ENCODE measurements around the gene SLC12A3.
"Not testable (repeated sequence)": the region's sequence is repeated elsewhere in the genome, so short reads cannot be mapped to it uniquely, and the experiment has no call there.

The SLC12A3 gene

DNA sequence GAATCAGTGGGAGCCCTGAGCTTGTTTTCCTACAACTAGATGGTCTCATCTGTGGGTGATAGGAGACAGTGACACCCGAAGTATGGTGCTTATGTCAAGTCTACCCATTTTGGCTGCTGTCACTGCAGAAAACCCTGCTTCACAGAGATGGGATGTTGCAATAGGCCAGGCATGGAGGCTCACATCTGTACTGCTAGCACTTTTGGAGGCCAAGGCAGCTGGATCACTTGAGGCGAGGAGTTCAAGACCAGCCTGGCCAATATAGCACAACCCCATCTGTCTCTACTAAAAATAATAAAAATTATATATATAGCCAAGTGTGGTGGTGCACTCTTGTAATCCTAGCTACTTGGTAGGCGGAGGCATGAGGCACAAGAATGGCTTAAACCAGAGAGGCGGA, 64.6 kb downstream of the SLC12A3 start:
- no peak for ATAC-seq

DNA sequence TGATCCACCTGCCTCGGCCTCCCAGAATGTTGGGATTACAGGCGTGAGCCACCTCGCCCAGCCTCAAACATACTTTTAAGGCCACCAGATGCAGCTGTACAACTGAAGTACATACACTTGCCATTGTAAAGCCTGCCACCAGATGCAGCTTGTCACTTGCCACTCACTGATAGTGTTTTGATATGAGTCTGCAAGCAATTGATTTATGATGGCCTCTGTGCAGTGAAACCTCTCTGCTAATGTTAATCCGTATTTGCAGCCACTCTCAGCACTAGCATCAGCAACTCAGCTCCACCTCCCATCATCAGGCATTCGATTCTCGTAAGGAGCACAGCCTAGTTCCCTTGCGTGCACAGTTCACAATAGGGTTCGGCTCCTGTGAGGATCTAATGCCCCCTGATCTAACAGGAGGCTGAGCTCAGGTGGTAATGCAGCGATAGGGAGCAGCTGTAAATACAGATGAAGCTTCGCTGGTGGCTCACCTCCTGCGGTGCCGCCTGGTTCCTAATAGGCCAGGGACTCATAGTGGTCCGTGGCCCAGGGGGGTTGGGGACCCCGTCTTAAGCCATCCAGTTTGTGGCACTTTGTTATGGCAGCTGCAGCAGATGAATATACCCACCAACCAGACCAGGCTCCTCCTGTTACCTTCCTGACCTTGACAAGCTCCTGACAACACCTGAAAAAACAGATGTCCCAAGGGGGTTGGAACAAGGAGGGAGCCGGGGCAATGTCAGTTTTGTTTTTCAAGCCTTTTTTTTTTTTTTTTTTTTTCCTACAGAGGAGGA, 65.7 kb downstream of the SLC12A3 start:
- ATAC-seq = no peak

DNA sequence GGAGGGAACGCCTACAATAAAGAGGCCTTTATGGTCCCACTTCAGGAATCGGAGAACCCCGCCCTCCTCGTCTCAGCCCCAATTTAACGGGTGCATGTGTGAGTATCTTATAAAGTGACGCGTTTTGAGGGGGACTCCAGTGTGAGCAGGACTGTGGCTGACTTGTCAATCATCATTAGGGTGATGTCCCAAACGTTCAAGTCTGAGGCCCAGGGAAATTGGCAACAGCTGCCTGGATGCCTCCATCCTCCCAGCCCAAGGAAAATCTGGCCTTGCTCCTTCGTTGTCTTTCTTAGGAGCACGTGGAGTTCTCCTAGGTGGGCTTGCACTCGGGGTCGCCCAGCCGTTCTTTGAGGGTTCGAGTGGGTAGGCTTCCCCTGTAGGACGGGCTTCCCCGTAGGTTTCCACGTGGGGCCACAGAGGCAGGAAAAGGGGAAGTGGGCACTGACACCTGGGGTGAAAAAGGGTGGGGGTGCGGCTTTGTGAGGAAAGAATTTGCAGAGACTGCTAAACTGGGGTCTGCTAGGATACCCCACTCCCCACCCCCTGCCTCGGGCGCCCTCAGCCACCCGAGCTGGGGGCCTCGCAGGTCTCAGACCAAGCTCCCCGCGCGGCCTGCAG, 66.4 kb downstream of the SLC12A3 start:
- ATAC-seq = peak in 1 of 2 donors; percentile 1

DNA sequence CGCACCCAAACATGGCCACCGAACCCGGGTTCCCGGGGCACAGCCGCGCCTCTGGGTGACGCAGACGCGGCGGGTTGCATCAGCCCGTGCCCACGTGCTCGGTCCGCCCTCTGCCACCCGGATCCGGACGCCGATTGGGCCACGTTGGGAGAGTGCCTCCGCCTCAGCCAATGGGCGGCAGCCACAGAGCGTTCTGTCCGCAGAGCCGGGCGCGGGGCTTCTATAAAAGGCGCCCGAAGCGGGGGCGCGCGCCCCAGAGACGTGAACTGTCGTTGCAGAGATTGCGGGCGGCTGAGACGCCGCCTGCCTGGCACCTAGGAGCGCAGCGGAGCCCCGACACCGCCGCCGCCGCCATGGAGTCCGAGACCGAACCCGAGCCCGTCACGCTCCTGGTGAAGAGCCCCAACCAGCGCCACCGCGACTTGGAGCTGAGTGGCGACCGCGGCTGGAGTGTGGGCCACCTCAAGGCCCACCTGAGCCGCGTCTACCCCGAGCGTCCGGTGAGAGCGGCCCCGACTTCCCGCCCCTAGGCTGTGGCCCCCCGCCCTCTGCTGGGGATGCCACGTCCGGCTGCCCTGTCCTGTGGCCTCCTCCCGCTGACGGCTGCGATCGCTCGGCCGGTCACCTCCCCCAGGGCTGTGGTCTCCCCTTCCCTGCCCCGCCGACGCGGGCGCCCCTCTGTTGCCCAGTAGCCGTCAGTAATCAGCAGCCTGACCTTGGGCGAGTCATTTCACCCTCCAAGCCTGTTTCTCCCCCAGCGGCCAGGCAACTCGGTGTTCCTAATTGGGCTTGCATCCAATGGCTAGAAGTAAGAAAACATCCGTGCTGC, 67.1 kb downstream of the SLC12A3 start, which contains the start of gene HERPUD1:
HERPUD1 (plus strand) TSS at position 251 of the 829 bp plus-strand sequence; CDS start at position 354, 103 bp downstream.
- ATAC-seq = peak; percentile 94 to 95

DNA sequence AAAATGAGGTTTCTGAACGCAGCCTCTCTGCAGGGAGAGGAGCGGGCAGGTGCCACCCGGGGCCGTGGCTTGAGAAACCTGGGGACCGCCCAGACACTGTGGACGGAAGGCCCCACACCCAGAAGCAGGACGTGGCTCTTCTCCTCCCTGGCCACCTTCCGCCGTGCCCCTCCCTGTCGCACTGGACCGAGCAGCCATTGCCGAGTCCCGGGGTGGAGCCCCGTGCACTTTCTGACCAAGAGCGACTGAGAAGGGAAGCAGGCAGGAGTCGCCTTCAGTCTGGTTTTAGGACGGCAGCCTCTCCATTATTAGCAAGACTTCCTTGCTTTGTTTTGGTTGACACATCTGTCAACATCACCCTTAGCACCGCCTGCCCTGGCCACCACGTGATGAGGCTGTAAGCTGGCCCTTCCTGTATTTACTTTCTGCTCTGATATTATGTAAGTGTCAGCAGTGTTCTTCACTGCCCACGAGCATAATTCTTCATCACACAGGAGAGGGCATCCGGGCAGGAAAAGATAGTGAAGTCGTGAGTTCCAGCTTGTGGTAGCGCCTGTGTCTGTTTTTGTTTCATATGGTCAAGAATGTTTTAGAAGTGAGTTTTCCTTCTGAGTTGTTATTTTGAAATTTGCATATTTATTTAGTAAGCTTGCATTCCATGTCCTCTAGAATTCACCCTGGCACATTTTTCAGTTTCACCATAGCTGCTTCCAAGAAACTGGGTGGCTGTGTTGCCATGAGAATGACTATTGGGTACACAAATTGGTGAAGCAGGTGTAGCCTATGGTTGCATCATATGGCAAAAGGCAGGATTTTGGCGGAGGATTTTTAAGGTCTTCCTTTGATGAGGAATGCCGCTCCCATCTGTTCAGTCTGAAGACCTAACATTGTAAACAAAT, 68.0 kb downstream of the SLC12A3 start:
- no peak for ATAC-seq

DNA sequence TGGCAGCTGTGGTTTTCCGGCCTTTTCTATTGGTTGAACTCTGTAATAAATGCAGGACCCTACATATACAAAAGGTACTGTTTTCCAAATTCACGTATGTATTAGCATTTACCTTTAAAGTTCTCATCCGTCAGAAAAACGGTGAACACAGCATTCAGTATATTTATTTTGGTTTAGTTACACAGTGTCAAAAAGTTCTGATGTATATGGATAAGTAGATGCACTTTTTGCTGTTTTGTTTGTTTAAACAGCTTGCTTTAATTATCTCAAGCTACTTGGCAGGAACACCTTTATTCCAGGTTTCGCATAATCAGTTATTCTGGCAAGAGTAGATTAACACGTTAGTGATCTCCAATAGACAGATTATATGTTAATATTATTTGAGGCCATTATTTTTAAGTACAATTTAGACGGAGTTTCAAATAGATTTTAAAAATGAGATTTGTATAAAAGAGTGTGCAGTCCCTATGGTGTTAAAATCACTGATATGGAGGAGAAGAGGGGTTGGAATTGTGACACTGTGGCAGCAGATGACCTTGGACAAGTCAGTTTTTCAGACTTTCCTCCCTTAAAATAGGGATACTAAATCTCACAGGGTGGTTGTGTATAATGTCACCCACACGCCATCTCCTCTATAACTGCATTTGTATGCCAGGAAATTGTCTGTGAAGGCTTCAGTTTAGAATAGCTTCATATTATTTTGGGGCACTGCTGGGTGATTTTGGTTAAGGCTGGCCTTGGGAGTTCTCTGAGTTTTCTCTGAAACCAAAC, 69.0 kb downstream of the SLC12A3 start:
- no peak for ATAC-seq

DNA sequence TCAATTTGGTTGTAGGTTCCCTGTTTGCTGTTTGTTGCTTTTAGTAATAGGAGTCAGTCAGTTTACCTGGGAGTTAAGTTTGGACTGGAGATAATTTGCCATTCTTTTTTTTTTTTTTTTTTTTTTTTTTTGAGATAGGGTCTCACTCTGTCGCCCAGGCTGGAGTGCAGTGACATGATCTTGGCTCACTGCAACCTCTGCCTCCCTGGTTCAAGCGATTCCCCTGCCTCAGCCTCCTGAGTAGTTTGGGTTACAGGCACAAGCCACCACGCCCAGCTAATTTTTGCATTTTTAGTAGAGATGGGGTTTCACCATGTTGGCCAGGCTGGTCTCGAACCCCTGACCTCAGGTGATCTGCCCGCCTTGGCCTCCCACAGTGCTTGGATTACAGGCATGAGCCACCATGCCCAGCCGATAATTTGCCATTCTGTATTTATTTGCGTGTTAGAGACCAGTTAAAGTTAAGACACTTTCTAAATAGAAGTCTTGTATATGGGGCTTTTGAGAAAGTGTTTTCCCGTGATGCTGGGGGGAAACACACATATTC, 69.7 kb downstream of the SLC12A3 start:
- ATAC-seq = not testable (repeated sequence)

DNA sequence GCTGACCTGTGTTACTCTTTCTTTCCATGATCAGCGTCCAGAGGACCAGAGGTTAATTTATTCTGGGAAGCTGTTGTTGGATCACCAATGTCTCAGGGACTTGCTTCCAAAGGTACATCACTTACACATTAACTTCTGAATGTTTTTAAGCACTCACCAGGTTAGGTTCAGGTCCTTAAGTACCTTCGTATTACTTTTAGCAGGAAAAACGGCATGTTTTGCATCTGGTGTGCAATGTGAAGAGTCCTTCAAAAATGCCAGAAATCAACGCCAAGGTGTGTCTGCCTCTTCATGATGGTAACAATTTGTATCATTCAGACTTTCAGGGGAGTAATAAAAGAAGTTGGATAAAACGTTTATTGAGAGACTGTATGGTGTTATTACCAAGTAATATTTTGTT, 70.2 kb downstream of the SLC12A3 start:
- ATAC-seq = no peak

DNA sequence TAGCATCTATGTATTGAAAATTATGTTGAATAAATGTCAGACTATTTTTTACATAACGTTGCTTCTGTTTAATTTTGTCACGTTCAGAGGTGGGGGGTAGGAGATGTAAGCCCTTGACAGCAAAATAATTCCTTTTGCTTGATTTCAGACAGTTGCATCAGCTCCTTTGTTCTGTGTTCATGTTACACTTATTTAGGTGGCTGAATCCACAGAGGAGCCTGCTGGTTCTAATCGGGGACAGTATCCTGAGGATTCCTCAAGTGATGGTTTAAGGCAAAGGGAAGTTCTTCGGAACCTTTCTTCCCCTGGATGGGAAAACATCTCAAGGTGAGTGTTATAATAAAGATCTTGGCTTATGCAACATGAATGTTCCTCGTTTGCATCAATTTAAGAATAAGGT, 71.5 kb downstream of the SLC12A3 start:
- no peak for ATAC-seq

DNA sequence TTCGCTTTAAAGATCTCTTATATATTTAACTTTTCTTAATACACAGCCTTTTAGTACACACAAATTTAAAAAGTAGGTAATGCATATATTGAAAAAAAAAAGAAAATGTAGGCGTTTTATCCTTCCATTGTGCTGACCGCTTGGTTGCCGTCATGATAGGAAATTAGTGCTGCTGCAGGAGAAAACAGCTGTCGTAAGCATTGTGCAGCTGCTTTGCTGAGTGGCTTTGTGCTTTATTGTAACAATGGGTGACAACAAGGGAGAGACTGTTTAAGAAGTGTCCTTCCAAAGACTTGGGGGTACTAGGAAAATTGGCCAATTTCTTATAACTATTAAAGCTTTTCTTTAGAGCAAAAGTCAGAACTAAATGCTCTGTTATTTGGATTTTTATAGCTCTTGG, 71.9 kb downstream of the SLC12A3 start:
- ATAC-seq = no peak

DNA sequence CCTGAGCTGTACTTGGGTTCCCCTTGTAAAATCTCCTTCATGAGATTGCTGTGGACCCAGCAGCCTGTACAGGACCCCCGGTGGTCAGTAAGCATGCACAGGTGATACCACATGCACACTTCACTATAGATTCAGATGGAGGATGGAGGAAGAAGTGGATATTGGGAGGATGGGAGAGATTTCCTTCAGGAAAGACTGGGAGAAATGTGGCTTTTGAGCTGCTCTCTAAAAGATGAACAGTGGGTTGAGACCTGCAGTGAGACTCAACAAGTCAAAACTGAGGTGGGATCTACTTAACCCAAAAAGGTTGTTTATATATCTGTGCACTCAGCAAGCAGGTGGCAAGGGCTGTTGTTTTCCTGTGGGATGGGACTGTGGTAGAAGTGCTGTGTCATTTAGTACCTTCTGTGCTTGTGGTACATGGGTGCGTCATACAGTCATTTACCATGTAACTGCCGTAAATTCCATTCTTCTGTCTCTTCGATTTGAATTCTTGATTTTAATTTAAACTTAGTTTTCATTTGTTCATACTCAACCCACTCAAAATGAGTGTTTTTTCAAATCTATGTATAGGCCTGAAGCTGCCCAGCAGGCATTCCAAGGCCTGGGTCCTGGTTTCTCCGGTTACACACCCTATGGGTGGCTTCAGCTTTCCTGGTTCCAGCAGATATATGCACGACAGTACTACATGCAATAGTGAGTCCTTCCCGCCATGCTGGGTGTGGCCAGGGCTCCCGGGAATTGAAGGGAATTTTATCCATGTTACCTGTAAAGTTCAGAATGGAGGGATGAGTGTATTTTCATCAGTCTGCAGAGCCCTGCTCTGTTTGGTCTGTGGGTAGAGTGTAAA, 73.9 kb downstream of the SLC12A3 start:
- peak; percentile 92 to 94 for ATAC-seq

DNA sequence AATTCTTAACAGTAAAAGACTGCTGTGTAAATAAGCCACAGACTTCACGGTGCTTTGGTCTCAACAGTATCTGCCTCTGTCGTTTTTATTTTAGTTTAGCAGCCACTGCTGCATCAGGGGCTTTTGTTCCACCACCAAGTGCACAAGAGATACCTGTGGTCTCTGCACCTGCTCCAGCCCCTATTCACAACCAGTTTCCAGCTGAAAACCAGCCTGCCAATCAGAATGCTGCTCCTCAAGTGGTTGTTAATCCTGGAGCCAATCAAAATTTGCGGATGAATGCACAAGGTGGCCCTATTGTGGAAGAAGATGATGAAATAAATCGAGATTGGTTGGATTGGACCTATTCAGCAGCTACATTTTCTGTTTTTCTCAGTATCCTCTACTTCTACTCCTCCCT, 74.8 kb downstream of the SLC12A3 start:
- no peak for ATAC-seq

DNA sequence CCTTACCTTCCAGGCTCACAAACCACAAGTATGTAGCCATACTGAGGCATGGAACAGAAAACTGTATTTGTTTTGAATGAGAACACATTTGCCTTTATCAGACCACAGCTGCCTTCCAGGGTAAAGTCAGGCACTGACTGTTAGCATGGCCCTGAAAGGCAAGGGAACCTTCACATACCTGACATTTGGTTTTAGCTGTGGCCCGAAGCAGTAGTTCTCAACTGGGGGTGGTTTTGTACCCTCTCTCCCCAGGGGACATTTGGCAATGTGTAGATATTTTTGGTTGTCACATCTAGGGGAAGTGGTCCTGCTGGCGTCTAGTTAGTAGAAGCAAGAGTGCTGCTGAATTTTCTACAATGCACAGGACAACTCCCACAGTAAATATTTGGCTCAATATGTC, 76.1 kb downstream of the SLC12A3 start:
- ATAC-seq = no peak

DNA sequence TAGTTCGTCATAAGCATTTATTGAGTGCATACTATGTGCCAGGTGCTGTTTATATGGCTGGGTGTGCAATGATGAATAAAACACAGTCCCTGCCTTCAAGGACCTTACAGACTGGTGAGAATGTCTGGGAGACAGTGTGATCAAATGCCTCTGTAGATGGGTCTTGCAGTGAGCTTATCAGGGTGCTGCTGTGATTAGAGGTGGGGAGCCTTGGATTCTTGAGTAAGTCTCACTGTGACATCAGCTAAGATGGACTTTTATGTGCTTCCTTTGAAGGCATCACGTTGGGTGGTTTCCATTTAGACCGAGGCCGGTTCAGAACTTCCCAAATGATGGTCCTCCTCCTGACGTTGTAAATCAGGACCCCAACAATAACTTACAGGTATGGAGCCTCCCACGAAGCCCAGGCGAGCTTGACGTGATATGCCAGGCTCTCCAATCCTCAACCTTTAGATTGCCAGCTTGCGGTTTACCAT, 76.9 kb downstream of the SLC12A3 start:
- no peak for ATAC-seq

DNA sequence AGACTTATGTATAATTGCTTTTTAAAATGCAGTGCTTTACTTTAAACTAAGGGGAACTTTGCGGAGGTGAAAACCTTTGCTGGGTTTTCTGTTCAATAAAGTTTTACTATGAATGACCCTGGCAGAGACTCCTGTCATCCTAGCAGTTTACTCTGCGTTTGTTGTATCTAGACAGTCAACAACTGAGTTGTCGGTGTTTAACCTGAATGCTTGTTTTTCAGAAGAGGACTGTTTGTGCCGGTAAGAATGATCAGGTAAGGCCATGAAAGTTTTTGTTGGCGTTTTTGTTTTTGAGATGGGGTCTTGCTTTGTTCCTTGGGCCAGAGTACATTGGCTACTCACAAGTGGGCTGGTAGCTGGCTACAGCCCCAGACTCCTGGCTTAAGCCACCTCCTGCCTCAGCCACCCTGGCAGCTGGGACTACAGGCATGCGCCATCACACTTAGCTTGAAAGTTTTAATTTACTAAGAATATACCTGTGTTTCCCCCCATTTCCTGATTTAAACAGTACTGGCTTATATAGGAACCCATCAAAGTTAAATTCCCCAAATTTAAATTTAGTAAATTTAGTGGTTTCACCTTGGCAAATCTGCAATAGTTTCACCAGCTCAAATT, 78.9 kb downstream of the SLC12A3 start:
- ATAC-seq = no peak

DNA sequence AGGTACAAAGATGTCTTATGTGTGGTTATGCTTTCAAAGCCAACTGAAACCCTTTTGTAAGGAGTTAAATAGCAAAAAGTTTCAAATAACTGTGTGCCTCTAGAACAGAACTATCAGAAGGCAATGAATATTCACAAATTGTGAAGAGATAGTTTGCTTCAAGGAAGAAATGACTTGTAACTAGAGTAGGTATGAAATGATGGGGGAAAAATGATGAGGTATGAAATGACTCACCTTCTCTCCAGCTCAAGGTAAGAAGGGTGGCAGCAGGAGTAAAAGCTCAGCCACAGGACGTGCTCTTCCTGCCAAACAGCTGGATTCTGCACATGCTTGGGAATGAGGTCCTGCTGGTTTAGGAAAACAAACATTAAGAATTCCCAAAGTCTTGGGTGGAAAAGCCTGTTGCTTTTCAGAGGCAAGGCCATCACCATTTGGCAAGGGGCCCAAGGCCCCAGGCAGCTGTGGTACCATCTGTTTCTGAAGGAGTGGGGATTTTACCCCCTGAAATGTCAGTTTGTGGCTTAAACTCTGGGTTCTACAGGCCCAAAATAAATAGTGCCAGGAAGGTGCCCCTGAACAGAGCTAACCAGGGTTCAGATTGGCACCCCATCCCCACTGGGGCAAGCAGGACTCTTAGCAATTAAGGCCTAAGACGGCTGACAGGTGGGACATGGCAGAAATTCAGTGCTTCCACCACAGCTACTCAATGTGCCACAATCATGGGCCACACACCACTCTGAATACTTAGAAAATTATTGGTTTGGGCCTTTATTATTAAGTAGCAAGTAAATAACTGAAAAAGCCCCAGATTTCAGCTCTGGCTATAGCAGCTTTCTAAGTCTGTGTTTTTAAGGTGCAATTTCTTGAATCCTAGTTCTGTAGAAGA, 80.2 kb downstream of the SLC12A3 start:
- ATAC-seq = peak; percentile 92 to 93

DNA sequence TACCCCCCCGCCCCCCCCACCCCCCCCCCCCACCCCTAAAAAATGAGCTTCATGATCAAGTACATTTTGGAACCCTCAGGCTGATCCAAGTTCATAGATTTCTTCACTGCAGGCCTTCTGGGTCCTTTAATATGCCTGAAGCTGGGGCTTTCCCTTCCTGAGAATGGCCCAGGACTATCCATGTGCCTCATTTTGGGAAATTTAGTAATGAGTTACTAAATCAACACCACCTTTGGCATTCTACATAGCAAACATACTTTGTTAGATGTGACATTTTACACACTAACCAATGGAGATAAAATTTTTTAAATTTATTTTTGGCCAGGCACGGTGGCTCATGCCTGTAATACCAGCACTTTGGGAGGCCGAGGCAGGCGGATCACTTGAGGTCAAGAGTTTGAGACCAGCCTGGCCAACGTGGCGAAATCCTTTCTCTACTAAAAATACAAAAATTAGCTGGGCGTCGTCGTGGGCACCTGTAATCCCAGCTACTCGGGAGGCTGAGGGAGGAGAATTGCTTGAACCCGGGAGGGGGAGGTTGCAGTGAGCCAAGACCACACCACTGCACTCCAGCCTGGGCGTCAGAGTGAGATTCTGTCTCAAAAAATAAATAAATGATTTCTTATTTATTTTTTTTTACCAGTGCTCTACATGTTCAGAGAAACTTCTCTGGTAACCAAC, 81.0 kb downstream of the SLC12A3 start:
- ATAC-seq = no peak

Data from activated CD4-positive, CD25-positive, alpha-beta regulatory T cell treated with anti-CD3 and anti-CD28 coated beads, Interleukin-2, amount 50 U/mL, for 24 hours (primary cell).